ENCODE measurements around the gene NUDT16.
"Not testable (repeated sequence)": the region's sequence is repeated elsewhere in the genome, so short reads cannot be mapped to it uniquely, and the experiment has no call there.

The NUDT16 gene

DNA sequence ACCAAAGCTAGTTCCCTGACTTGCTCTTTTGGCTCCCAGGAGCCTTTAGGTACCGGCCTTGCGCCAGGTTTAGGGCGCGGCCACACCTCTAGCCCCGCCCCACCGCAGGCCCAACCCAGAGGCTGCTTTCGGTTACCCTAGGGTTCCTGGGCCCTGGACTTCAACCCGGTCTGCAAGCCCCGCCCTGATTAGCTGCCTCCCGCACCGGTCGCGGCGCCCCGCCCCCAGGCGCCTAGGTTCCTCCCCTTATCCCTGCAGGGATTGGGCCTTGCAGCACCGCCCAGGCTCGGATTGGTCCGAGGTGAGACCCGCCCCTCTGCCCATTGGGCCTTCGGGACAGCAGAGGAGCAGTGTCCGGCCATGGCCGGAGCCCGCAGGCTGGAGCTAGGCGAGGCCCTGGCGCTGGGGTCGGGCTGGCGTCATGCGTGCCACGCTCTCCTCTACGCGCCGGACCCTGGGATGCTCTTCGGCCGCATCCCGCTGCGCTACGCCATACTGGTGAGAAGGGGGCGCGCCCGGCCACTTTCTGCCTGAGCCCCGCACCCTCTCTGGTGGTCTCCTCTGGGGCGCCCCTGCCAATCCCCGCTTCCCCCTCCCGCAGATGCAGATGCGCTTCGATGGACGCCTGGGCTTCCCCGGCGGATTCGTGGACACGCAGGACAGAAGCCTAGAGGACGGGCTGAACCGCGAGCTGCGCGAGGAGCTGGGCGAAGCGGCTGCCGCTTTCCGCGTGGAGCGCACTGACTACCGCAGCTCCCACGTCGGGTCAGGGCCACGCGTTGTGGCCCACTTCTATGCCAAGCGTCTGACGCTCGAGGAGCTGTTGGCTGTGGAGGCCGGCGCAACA is at the start of gene NUDT16:
Gene NUDT16 (plus strand): TSS at position 330 of the 847 bp plus-strand sequence. CDS start 31 bp downstream, at position 361.
- DNase-seq, result peak; percentile 99

GRCh38 chr3:131338948-131339640 is 42.5 kb upstream of the NUDT16 start:
- no peak for DNase-seq

DNA sequence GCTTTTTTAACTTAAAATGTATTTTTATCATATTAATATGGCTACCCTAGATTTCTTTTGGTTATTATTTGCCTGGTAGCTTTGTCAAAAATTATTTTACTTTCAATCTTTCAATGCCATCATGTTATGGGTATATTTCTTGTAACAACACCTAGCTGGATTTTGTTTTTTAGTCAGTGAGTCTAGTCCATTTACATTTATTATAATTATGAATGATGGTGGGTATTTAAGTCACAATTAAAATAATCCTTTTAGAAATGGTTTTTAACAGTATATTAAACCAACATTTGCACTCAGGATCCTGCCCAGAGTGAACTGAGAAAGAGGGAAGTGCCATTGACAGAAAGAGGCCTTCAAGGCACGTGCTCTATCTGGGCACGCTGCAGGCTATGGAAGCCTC is 39.8 kb upstream of the NUDT16 start:
- no peak for DNase-seq

DNA sequence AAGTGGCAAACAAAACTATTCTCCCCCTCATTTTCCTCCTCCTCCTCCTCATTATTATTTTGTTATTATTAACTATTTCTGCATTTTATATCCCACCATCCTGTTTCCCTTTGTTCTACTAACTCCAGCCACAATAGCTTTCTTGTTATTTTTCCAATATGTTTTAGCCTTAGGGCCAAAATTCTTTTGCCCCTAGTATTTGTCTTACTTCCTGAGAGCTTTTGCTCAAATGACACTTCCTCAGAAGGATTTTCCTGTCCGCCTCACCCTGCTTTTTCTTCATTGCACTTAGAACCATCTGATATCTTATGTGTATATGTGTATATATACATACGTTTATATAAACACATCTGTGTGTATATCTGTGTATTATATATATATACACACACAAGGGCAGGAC is 32.7 kb upstream of the NUDT16 start:
- DNase-seq, result no peak

GRCh38 chr3:131349454-131349853 is 32.1 kb upstream of the NUDT16 start:
- no peak for DNase-seq

- DNase-seq, result no peak
Observed at GRCh38 chr3:131349946-131350347, 31.6 kb upstream of the NUDT16 start.

- no peak for DNase-seq
Observed at GRCh38 chr3:131350506-131350905, 31.1 kb upstream of the NUDT16 start.

- peak; percentile 8 for DNase-seq
Observed at GRCh38 chr3:131353016-131353877, 28.3 kb upstream of the NUDT16 start.

DNA sequence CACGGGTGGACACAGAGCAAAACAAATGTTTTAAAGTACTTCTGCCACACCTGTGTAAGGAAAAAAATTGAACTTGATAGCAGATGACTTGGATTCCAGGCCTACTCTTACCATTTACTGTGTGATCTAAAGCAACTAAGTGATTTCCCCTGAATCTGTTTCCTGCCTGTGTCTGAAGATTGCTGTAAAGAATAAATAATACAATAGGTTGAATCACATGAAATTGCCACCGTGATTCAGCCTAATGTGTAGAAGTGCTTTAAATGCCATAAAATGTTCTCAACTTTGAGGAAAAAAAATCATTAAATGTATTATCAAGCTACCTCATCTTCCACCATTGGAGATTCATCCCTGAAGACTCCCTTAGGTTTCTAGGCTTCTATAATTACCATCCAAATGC is 27.6 kb upstream of the NUDT16 start:
- peak; percentile 18 for DNase-seq

- DNase-seq, result no peak
Observed at GRCh38 chr3:131356006-131356595, 25.5 kb upstream of the NUDT16 start.

GRCh38 chr3:131357275-131357674 is 24.3 kb upstream of the NUDT16 start:
- no peak for DNase-seq

DNA sequence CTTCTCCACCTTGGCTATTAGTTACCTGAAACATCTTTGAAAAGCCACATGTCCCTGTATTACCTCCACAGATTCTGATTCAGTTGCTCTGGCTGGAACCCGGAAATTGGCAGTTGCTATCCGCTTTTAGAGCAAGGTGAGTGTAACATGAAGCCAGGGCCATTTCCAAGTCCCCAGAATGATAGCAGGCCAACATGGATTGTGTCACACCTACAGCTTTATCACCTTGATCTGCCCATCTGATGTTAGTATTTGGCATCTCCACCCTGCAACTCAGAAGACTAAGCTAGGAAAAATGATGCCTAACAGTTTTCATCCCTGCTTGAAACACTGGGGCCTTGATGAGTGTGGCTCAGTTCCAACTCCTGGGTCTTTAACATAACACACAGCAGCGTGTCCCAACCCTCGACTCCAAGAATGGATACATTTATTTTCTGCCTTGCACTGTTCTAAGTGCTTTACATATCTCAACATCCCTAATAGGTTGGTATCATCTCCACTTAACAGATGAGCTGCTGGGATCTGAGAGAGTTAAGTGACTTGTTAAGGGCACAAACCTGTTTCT is 21.3 kb upstream of the NUDT16 start:
- DNase-seq, result no peak

GRCh38 chr3:131361066-131361463 is 20.5 kb upstream of the NUDT16 start:
- not testable (repeated sequence) for DNase-seq

- no peak for DNase-seq
Observed at GRCh38 chr3:131361464-131362421, 19.8 kb upstream of the NUDT16 start.

DNA sequence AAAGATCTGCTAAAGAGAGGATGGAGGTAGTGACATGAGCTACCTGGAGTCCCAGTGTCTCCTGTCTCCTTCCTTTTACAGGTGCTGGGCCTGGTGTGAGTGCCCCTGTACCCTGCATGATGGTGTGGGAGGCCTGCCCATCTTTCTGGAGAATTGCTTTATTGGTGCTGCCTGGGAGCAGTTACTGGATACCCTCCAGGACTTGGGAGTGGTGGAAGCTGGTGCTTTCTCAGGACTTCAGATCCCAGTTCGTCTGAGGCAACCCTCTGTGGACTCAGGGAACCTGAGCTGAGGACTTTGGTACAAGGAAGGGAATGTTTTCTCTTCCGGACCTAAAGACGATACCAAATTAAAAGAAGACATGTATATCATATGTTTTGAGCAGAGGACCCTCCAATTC is 18.3 kb upstream of the NUDT16 start:
- no peak for DNase-seq

DNA sequence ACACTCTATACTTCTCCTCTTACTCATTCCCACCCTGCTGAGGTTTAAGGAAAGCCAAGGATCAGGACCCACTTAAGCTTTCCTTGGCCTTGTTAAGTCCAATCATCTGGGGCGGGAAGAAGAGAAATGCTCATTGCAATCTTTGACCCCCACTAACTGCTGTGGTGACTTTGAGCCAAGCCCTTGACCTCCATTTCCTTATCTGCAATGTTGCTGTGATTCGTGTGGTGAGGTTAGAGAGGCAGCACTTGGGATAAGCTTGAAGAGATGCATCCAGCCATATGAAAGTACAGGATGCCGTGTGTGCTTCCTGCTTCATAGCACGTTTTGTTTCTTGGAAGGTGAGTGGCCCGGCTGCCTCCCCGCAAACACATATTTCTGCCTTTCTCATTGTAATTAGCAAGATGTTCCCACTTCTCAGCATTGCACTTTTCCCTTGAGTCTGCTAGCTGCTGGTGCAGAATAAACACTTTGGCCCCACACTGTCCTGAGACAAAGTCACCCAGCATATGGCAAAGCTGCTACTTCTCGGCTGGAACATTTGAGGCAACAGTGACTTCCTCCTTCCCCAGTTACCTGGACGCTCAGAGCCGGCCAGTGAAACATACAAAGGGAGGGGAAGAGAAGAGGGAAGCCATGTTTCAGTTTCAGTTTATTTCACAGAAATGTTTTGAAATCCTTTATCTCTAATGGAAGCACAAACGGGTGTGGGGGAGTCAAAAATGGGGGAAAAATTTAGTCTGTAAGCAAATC is 10.5 kb upstream of the NUDT16 start:
- no peak for DNase-seq

GRCh38 chr3:131371688-131372066 is 9.9 kb upstream of the NUDT16 start:
- no peak for DNase-seq

DNA sequence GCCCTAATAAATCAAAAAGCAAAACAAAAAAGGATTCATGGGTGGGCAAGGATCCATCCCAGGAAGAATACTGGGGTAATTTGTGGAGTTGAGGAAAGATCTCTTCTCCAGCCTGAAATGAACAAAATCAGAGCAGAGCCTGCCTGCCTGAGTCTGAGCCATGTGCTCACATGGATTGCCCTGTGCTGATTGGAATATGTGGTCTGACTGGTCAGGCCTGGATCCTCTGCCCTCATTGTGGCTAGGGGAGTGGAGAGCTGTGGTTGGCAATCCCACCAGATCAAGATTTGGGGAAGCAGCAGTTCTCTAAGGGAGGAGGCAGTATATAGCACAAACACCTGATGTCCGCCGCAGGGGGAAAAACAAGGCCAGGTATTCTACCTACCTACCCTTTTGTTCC is 6.8 kb upstream of the NUDT16 start:
- no peak for DNase-seq

GRCh38 chr3:131380821-131381444 is 641 bp upstream of the NUDT16 start:
- not testable (repeated sequence) for DNase-seq

All from NCI-H1436 (cell line).